Mucosa of descending colon (tissue), 3 donors: ENCODE data around the gene CLEC4D. TPM values are rescaled to one million over a fixed set of nuclear protein-coding genes. Genes with fewer than 3 reads are reported as not detected.

ENCODE experiments used
- ATAC-seq: fragments of 200-7000 bp; cut with Tn5 transposase; one replicate; pipeline ENCODE4 v1.9.1; 2020; ENCODE audit warnings: mild to moderate bottlenecking, moderate library complexity
- DNase-seq, 3 donors: peaks; one replicate each; pipeline ENCODE4 v3.0.0-alpha.2; 2020
- H3K36me3 ChIP-seq: fragments of 200-600 bp; one replicate; pipeline ENCODE4 v1.8.0; 2021; ENCODE audit warnings: low read depth, mild to moderate bottlenecking
- H3K4me1 ChIP-seq: fragments of 200-600 bp; one replicate; pipeline ENCODE4 v1.8.0; 2021; ENCODE audit warnings: low read depth, mild to moderate bottlenecking
- H3K4me3 ChIP-seq: fragments of 200-600 bp; one replicate; pipeline ENCODE4 v1.8.0; 2021; ENCODE audit warnings: mild to moderate bottlenecking
- H3K9me3 ChIP-seq: fragments of 200-600 bp; one replicate; pipeline ENCODE4 v1.8.0; 2021; ENCODE audit warnings: mild to moderate bottlenecking
- intact Hi-C, 2 donors: fragments of 100-400 bp; cut with DNase I in 1 of 2; cut with micrococcal nuclease in 1 of 2; formaldehyde crosslinking; loops; one replicate each; pipeline versions ENCODE4 v1.11.0 to v1.11.1; 2022; cut with DNase I, micrococcal nuclease
- total RNA-seq, 3 donors: library from RNA; stranded (reverse); fragmentation: NEBNext Ultra II Directional in 2 of 3; extraction: Animal tissue kit (Norgen Biotek cat#: 25700) in 2 of 3; gene quantifications; one replicate each; pipeline versions ENCODE4 v1.2.1 to v1.2.4, GENCODE V29; 2021 to 2023
- TF ChIP-seq, protein P1 (sequence below): fragments of 200-600 bp; IDR thresholded peaks from one replicate; pipeline ENCODE4 v1.8.0; 2022; ENCODE audit warnings: antibody characterized with exemption, mild to moderate bottlenecking
- donor health status: DM: no; HTN: no; CAD: no; lungs with moderate emphysema.
- donor health status: DM: no; HTN: no; CAD: no.
- donor health status: DM: no; HTN: yes; CAD: no.

The CLEC4D gene
- total RNA-seq, 3 donors from 2014 or later: 0.39 to 0.41 TPM; not detected in 1

DNA sequence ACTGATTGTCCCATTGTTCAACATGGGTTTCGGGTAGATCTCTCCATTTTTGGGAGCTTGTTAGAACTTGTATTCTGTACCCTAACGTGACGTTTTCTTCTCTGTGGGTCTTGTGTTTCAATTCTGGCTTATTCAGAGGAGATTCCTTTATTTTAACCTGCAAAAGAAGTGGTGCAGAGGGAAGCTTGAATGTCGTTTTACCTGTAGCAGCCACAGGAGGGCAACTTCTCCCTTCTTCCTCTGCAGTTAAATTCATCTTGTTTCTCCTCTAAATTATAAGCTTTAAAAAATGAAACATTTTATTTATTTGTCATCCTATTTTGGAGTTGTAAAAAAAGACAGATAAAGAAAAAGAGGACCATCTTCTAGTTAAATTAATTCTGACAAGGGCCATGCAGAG, 13.7 kb upstream of the CLEC4D start:
- no peaks in the 10 kb centered on the region for H3K4me1 ChIP-seq
- intact Hi-C loops: no loop called here
- H3K36me3 ChIP-seq: no peaks in the 10 kb centered on the region
- no peak overlapping the region for H3K4me3 ChIP-seq
- DNase-seq (no peak), ATAC-seq (no peak)
- no peaks in the 10 kb centered on the region for H3K9me3 ChIP-seq
- TF ChIP-seq, protein P1, sequence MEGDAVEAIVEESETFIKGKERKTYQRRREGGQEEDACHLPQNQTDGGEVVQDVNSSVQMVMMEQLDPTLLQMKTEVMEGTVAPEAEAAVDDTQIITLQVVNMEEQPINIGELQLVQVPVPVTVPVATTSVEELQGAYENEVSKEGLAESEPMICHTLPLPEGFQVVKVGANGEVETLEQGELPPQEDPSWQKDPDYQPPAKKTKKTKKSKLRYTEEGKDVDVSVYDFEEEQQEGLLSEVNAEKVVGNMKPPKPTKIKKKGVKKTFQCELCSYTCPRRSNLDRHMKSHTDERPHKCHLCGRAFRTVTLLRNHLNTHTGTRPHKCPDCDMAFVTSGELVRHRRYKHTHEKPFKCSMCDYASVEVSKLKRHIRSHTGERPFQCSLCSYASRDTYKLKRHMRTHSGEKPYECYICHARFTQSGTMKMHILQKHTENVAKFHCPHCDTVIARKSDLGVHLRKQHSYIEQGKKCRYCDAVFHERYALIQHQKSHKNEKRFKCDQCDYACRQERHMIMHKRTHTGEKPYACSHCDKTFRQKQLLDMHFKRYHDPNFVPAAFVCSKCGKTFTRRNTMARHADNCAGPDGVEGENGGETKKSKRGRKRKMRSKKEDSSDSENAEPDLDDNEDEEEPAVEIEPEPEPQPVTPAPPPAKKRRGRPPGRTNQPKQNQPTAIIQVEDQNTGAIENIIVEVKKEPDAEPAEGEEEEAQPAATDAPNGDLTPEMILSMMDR: no peak

GRCh38 chr12:8501720-8502119, 11.6 kb upstream of the CLEC4D start:
- TF ChIP-seq, protein P1: no peak
- H3K4me3 ChIP-seq: no peak overlapping the region
- ATAC-seq (no peak), DNase-seq (no peak)
- intact Hi-C loops: no loop called here
- H3K9me3 ChIP-seq: no peaks in the 10 kb centered on the region
- H3K36me3 ChIP-seq: no peaks in the 10 kb centered on the region
- no peaks in the 10 kb centered on the region for H3K4me1 ChIP-seq

DNA sequence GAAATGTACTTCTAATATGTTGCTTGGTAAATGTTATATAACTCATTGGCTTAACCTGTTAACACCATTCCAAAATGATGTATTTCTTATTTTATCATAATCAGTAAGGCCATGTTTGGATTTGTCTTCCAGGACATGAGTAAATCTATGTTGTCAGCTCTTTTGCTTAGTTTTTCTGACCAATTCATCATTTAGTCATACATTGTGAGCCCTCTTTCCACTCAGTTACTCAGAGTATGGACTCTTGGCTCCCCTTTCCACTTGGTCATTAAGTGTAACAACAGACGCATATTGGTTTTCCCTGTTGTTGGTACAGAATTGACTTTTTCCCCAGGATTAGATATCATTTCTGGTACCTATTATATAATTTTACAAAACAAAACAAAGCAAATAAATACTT, 9.0 kb upstream of the CLEC4D start:
- Histone ChIP-seq H3K4me3 (no peak overlapping the region), H3K9me3 (no peaks in the 10 kb centered on the region), H3K4me1 (no peaks in the 10 kb centered on the region), H3K36me3 (no peaks in the 10 kb centered on the region)
- TF ChIP-seq, protein P1: no peak
- DNase-seq (no peak), ATAC-seq (no peak)
- intact Hi-C loops: no loop called here

DNA sequence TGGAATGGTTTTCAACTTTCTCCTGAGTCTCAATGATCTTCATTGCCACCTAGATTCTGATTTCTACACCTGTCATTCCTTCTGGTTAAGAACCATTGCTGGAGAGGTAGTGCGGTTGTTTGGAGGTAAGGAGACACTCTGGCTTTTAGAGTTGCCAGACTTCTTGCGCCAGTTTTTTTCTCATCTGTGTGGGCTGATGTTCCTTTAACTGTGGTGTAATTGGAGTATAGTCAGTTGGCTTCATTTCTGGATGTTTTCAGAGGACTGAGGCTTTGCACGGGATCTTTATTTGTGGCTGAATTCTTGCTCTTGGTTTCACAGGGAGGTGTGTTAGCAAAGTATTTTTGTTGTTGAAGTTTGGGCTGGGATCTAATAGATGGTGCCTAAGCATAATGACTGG, 5.7 kb upstream of the CLEC4D start:
- intact Hi-C loops: no loop called here
- TF ChIP-seq, protein P1: no peak

DNA sequence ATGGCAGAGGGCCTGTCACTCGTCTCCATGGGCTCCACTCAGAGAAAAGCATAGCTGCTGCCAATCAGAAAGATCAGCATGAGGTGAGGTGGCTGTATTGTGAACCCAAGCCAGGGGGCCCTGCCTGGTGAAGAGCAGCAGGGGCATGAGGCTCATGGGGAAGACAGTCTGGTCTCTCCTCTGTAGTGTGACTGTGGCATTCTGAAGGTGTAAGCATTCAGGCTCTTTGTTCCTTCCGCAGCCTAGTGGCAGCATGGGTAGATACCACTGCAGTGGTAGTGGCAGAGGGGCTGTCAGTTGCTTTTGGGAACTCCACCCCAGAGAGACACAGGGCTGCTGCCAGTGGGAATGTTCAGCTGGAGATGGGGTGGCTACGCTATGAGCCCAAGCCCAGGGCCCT, 5.1 kb upstream of the CLEC4D start:
- H3K36me3 ChIP-seq: no peaks in the 10 kb centered on the region
- DNase-seq: no peak
- no peaks in the 10 kb centered on the region for H3K4me1 ChIP-seq
- TF ChIP-seq, protein P1: no peak
- ATAC-seq: no peak
- intact Hi-C loops: no loop called here
- H3K4me3 ChIP-seq: no peak overlapping the region
- H3K9me3 ChIP-seq: no peaks in the 10 kb centered on the region

More for the DNA sequence above, 5.7 kb upstream of the CLEC4D start:
- DNase-seq (no peak), ATAC-seq (no peak)
- no peaks in the 10 kb centered on the region for H3K9me3 ChIP-seq
- H3K36me3 ChIP-seq: no peaks in the 10 kb centered on the region
- H3K4me3 ChIP-seq: no peak overlapping the region
- no peaks in the 10 kb centered on the region for H3K4me1 ChIP-seq
